ENCODE data around the gene PSKH1.

Gene PSKH1

GRCh38 chr16:67871256-67871655 is 21.8 kb upstream of the PSKH1 start:
- Histone ChIP-seq H3K27ac (no peak overlapping the region), H3K4me3 (ENCODE audit: low read depth, low read length) (no peak overlapping the region), H3K27me3 (replicated peaks) (no peaks in the 10 kb centered on the region), H3K36me3 (replicated peaks) (peaks cover 59% of the 10 kb centered on the region)
- in situ Hi-C loops (cut with HindIII; ENCODE audit: low pct_ligation_motif_present, low sequenced_read_pairs) = no loop called here
- TF ChIP-seq CTCF (IDR thresholded peaks at IDR 0.05; ENCODE audit: low read depth, low read length, missing control alignments) = no peak
- DNase-seq = no peak

GRCh38 chr16:67872131-67872630 is 20.9 kb upstream of the PSKH1 start:
- Histone ChIP-seq H3K27me3 (replicated peaks) (no peaks in the 10 kb centered on the region), H3K27ac (no peak overlapping the region), H3K4me3 (ENCODE audit: low read depth, low read length) (no peak overlapping the region), H3K36me3 (replicated peaks) (peaks cover 59% of the 10 kb centered on the region)
- no peak for TF ChIP-seq CTCF (IDR thresholded peaks at IDR 0.05; ENCODE audit: low read depth, low read length, missing control alignments)
- no peak for DNase-seq
- in situ Hi-C loops (cut with HindIII; ENCODE audit: low pct_ligation_motif_present, low sequenced_read_pairs) = no loop called here

- H3K27ac ChIP-seq = peak within 1 kb of the TSS; percentile 51
- no peak for TF ChIP-seq CTCF (IDR thresholded peaks at IDR 0.05; ENCODE audit: low read depth, low read length, missing control alignments)
- in situ Hi-C loops (cut with HindIII; ENCODE audit: low pct_ligation_motif_present, low sequenced_read_pairs) = no loop called here
- DNase-seq = peak; percentile 64
- H3K4me3 ChIP-seq (ENCODE audit: low read depth, low read length) = peak within 1 kb of the TSS; percentile 87
- no peaks in the 10 kb centered on the region for H3K27me3 ChIP-seq (replicated peaks)
- H3K36me3 ChIP-seq (replicated peaks) = peaks cover 59% of the 10 kb centered on the region
Observed at GRCh38 chr16:67872631-67873434, 20.2 kb upstream of the PSKH1 start, which contains the start of gene EDC4. Gene EDC4, plus strand, starts transcription at chr16:67873052. Its CDS starts 210 bp downstream, at chr16:67873262.

- DNase-seq = no peak
- peak overlapping the region; percentile 51 for H3K27ac ChIP-seq
- peaks cover 59% of the 10 kb centered on the region for H3K36me3 ChIP-seq (replicated peaks)
- H3K27me3 ChIP-seq (replicated peaks) = no peaks in the 10 kb centered on the region
- no peak for TF ChIP-seq CTCF (IDR thresholded peaks at IDR 0.05; ENCODE audit: low read depth, low read length, missing control alignments)
- in situ Hi-C loops (cut with HindIII; ENCODE audit: low pct_ligation_motif_present, low sequenced_read_pairs) = no loop called here
- peak overlapping the region; percentile 87 for H3K4me3 ChIP-seq (ENCODE audit: low read depth, low read length)
Observed at GRCh38 chr16:67873435-67874370, 19.4 kb upstream of the PSKH1 start.

- in situ Hi-C loops (cut with HindIII; ENCODE audit: low pct_ligation_motif_present, low sequenced_read_pairs) = no loop called here
- Histone ChIP-seq H3K36me3 (replicated peaks) (peaks cover 59% of the 10 kb centered on the region), H3K27me3 (replicated peaks) (no peaks in the 10 kb centered on the region), H3K27ac (no peak overlapping the region), H3K4me3 (ENCODE audit: low read depth, low read length) (peak overlapping the region; percentile 87)
- no peak for TF ChIP-seq CTCF (IDR thresholded peaks at IDR 0.05; ENCODE audit: low read depth, low read length, missing control alignments)
- no peak for DNase-seq
Observed at GRCh38 chr16:67874372-67874771, 18.7 kb upstream of the PSKH1 start.

Measured in brain microvascular endothelial cell (primary cell).